HG03139 (cell line): Measurements from ENCODE around the gene TPP2.

Source experiments
- ATAC-seq: cut with Tn5 transposase; IDR thresholded peaks from one replicate; pipeline ENCODE4 v1.9.1; 2021; ENCODE audit not compliant: unreplicated experiment

Gene TPP2

GRCh38 chr13:102651892-102652291, 55.1 kb downstream of the TPP2 start:
- ATAC-seq = no peak

- ATAC-seq = no peak
Measured at GRCh38 chr13:102654756-102655155, 58.0 kb downstream of the TPP2 start.

GRCh38 chr13:102657630-102658029, 60.8 kb downstream of the TPP2 start:
- ATAC-seq = no peak

GRCh38 chr13:102658660-102659059, 61.9 kb downstream of the TPP2 start:
- ATAC-seq = no peak

- no peak for ATAC-seq
Measured at GRCh38 chr13:102659168-102659713, 62.5 kb downstream of the TPP2 start.

- ATAC-seq = no peak
Measured at GRCh38 chr13:102667023-102667422, 70.2 kb downstream of the TPP2 start.

GRCh38 chr13:102667911-102668310, 71.1 kb downstream of the TPP2 start:
- ATAC-seq = no peak

GRCh38 chr13:102670130-102670529, 73.3 kb downstream of the TPP2 start:
- no peak for ATAC-seq

GRCh38 chr13:102675115-102675514, 78.3 kb downstream of the TPP2 start:
- ATAC-seq = no peak

- no peak for ATAC-seq
Measured at GRCh38 chr13:102677122-102677521, 80.3 kb downstream of the TPP2 start.

GRCh38 chr13:102678339-102679107, 81.7 kb downstream of the TPP2 start:
- no peak for ATAC-seq

- ATAC-seq = no peak
Measured at GRCh38 chr13:102679449-102680132, 82.8 kb downstream of the TPP2 start.

- ATAC-seq = no peak
Measured at GRCh38 chr13:102680133-102680717, 83.4 kb downstream of the TPP2 start.

- no peak for ATAC-seq
Measured at GRCh38 chr13:102680842-102681740, 84.3 kb downstream of the TPP2 start.

- ATAC-seq = no peak
Measured at GRCh38 chr13:102682211-102682610, 85.4 kb downstream of the TPP2 start.

- no peak for ATAC-seq
Measured at GRCh38 chr13:102682727-102683126, 85.9 kb downstream of the TPP2 start.

- ATAC-seq = no peak
Measured at GRCh38 chr13:102683637-102684036, 86.9 kb downstream of the TPP2 start.

- no peak for ATAC-seq
Measured at GRCh38 chr13:102686024-102686423, 89.2 kb downstream of the TPP2 start.

GRCh38 chr13:102687520-102687919, 90.7 kb downstream of the TPP2 start:
- no peak for ATAC-seq

- ATAC-seq = no peak
Measured at GRCh38 chr13:102688306-102688973, 91.7 kb downstream of the TPP2 start.
